ENCODE results near the gene MICAL3.
A peak's percentile ranks its signal among the peaks of the same experiment; 100 is the strongest.

MICAL3 gene

GRCh38 chr22:17912945-17913721 is 111.2 kb downstream of the MICAL3 start:
- H3K4me3 ChIP-seq (ENCODE audit: low read depth, low read length) = no peak overlapping the region

GRCh38 chr22:17911887-17912286 is 112.5 kb downstream of the MICAL3 start:
- H3K4me3 ChIP-seq (ENCODE audit: low read depth, low read length) = no peak overlapping the region
- TF ChIP-seq, protein P1, sequence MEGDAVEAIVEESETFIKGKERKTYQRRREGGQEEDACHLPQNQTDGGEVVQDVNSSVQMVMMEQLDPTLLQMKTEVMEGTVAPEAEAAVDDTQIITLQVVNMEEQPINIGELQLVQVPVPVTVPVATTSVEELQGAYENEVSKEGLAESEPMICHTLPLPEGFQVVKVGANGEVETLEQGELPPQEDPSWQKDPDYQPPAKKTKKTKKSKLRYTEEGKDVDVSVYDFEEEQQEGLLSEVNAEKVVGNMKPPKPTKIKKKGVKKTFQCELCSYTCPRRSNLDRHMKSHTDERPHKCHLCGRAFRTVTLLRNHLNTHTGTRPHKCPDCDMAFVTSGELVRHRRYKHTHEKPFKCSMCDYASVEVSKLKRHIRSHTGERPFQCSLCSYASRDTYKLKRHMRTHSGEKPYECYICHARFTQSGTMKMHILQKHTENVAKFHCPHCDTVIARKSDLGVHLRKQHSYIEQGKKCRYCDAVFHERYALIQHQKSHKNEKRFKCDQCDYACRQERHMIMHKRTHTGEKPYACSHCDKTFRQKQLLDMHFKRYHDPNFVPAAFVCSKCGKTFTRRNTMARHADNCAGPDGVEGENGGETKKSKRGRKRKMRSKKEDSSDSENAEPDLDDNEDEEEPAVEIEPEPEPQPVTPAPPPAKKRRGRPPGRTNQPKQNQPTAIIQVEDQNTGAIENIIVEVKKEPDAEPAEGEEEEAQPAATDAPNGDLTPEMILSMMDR (IDR thresholded peaks at IDR 0.05; ENCODE audit: low read depth, low read length) = no peak

More at GRCh38 chr22:17912945-17913721, 111.2 kb downstream of the MICAL3 start:
- TF ChIP-seq, protein P1 (IDR thresholded peaks at IDR 0.05; ENCODE audit: low read depth, low read length) = no peak

DNA sequence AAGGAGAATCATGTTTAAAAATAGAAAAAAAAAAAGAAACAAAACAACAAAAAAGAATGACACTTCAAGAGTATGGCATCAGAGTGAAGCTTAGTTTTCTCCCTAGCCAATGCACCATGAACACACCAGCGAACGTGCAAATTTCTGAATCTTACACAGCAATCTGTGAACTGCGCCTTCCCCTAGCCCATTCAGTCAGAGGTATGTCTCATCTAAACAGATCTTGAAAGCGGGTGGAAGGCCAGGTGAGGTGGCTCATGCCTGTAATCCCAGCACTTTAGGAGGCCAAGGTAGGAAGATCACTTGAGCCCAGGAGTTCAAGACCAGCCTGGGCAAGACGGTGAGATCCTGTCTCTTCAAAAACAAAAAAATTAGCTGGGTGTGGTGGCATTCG is 113.1 kb downstream of the MICAL3 start:
- TF ChIP-seq, protein P1 (IDR thresholded peaks at IDR 0.05; ENCODE audit: low read depth, low read length) = no peak
- H3K4me3 ChIP-seq (ENCODE audit: low read depth, low read length) = no peak overlapping the region

DNA sequence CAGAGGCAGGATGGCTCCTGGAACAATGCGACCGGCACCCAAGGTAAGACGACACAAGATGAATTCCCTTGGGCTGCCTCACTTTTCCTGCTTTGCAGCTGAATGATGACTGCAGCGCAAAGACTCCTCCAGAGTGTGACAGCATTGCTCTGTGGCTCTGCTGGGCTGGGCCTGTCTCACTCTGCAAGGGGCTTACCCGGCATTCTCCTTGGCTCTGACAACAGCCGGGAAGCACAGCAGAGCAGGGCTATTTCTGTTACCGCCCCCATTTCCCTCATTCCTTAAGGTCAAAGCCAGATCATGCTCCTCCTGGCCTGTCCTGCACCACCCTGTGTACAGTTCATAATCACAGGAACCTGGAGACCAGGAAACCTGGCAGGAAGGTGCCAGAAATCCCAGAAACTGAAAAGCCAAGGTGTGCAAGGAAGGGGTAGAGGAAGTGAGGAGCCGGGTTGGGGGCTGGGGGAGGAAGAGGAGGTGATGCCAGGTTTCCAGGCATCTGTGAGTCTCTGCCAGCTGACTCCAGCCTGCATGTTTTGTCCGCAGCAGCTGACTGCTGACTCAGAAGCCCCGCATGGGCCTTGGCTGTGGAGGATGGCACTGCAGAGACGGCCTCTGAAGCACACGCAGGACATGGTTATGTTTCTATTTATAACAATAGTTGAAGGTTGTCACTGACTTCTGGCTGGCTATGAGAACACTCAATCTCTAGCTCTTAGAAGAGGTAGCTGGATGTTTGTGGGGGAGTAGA is 113.6 kb downstream of the MICAL3 start:
- TF ChIP-seq, protein P1 (IDR thresholded peaks at IDR 0.05; ENCODE audit: low read depth, low read length) = peak; percentile 67
- peak overlapping the region; percentile 29 for H3K4me3 ChIP-seq (ENCODE audit: low read depth, low read length)

DNA sequence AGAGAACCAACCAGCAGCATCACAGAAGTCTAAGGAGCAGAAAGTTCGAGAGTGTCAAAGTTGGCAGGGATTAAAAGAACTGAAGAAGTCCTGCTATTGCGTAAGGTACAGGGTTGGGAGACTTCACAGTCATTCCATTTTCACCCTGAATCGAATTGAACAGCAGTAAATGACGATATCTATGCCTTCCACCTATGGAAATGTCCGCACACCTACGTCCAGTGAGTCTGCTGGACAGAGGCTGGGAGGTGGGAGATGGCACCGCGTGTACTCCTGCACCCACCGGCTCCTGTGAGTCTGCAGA is 116.7 kb downstream of the MICAL3 start:
- TF ChIP-seq, protein P1 (IDR thresholded peaks at IDR 0.05; ENCODE audit: low read depth, low read length) = no peak
- H3K4me3 ChIP-seq (ENCODE audit: low read depth, low read length) = no peak overlapping the region

GRCh38 chr22:17906978-17907747 is 117.2 kb downstream of the MICAL3 start:
- TF ChIP-seq, protein P1 (IDR thresholded peaks at IDR 0.05; ENCODE audit: low read depth, low read length) = no peak
- no peak overlapping the region for H3K4me3 ChIP-seq (ENCODE audit: low read depth, low read length)

Data from WI38 (cell line).